Gastroesophageal sphincter (tissue), 3 donors: ENCODE measurements around the gene SFTA2.

ENCODE experiments used
- CTCF ChIP-seq, 4 experiments: fragments of 200-600 bp in 2 of 4; fragments of 450-650 bp in 2 of 4; sonication (generic) in 1 of 4; IDR thresholded peaks; one replicate each; pipeline ENCODE4 v1.5.1; 2017 to 2019; ENCODE audit warnings: antibody characterized with exemption in 4 of 4, mild to moderate bottlenecking in 2 of 4, moderate library complexity in 2 of 4
- POLR2A ChIP-seq, 2 donors: fragments of 450-650 bp; IDR thresholded peaks; one replicate each; pipeline ENCODE4 v1.6.1; 2017; ENCODE audit warnings: antibody characterized with exemption in 2 of 2, mild to moderate bottlenecking in 2 of 2, moderate library complexity in 1 of 2
- POLR2AphosphoS5 ChIP-seq: sonication (generic); formaldehyde crosslinking; IDR thresholded peaks from one replicate; pipeline ENCODE4 v1.6.1; 2017; ENCODE audit warnings: antibody characterized with exemption

- TF ChIP-seq POLR2A (IDR thresholded peaks at IDR 0.05) (no peak), POLR2AphosphoS5 (no peak), CTCF (IDR thresholded peaks at IDR 0.05) (no peak)
Observed at GRCh38 chr6:30908700-30909099, 23.3 kb downstream of the SFTA2 start.
